Stomach (tissue), 9 donors: Measurements from ENCODE around the gene RFX6. TPM values are rescaled to one million over a fixed set of nuclear protein-coding genes. Genes with fewer than 3 reads are reported as not detected.

Source experiments
- DNase-seq, 2 donors: peaks; one replicate each; pipeline versions ENCODE4 v3.0.0 to v3.0.0-alpha.2; 2013 to 2019
- H3K27ac ChIP-seq, 5 donors: fragments of 200-600 bp in 4 of 5; sonication (generic) in 4 of 5; one replicate each; pipeline ENCODE4 v1.5.1; 2013 to 2019; ENCODE audit warnings: mild to moderate bottlenecking in 1 of 5, moderate library complexity in 1 of 5
- H3K27me3 ChIP-seq, 3 donors: fragments of 200-600 bp; sonication (generic); one replicate each; pipeline ENCODE4 v1.5.1; 2017 to 2019; ENCODE audit warnings: mixed run types in 1 of 3
- H3K36me3 ChIP-seq, 4 donors: fragments of 200-600 bp; sonication (generic); 1 replicate in 3 of 4; 2 replicates in 1 of 4; pipeline ENCODE4 v1.5.1; 2016 to 2019
- H3K4me1 ChIP-seq, 4 donors: fragments of 200-600 bp; sonication (generic); one replicate each; pipeline ENCODE4 v1.5.1; 2016 to 2019
- H3K4me3 ChIP-seq, 4 donors: fragments of 200-600 bp; sonication (generic) in 3 of 4; one replicate each; pipeline ENCODE4 v1.5.1; 2016 to 2019; ENCODE audit warnings: mild to moderate bottlenecking in 1 of 4
- H3K9me3 ChIP-seq, 4 donors: fragments of 200-600 bp; sonication (generic); one replicate each; pipeline ENCODE4 v1.5.1; 2016 to 2019
- EP300 ChIP-seq: sonication (generic); formaldehyde crosslinking; IDR thresholded peaks from one replicate; pipeline ENCODE4 v1.6.1; 2017; ENCODE audit warnings: antibody characterized with exemption
- POLR2A ChIP-seq, 4 donors: fragments of 450-650 bp; IDR thresholded peaks; one replicate each; pipeline ENCODE4 v1.6.1; 2016; ENCODE audit warnings: antibody characterized with exemption in 4 of 4, control low read depth in 2 of 4, mild to moderate bottlenecking in 1 of 4, moderate library complexity in 1 of 4
- POLR2AphosphoS5 ChIP-seq, 3 donors: sonication (generic); formaldehyde crosslinking; IDR thresholded peaks; one replicate each; pipeline ENCODE4 v1.6.1; 2016; ENCODE audit warnings: antibody characterized with exemption in 3 of 3
- WGBS, 5 donors: extraction: QIAGEN DNeasy Blood & Tissue Kit in 3 of 5; methylation state at CpG; one replicate each; pipeline versions ENCODE4 v1.1.5 to v1.1.7; 2013 to 2018; 5-methylcytosine and 5-hydroxymethylcytosine counted together
- intact Hi-C: fragments of 100-400 bp; cut with DNase I; formaldehyde crosslinking; loops from one replicate; pipeline ENCODE4 v1.15.1; 2023; ENCODE audit warnings: low total_unique reads
- polyA plus RNA-seq, 3 donors: library from polyadenylated mRNA; stranded (reverse); fragments of 200-250 nt; gene quantifications; one replicate each; pipeline ENCODE4 v1.2.3, GENCODE V29; 2013
- total RNA-seq, 5 donors: library from RNA; depleted of rRNA; stranded (reverse); fragments of >200 nt; gene quantifications; one replicate each; pipeline versions ENCODE4 v1.1.0 to v1.2.3, GENCODE V29; 2014 to 2016
- TF ChIP-seq, protein P1 (sequence below), 7 experiments: fragments of 450-650 bp in 4 of 7; fragments of 200-600 bp in 3 of 7; sonication (generic) in 3 of 7; IDR thresholded peaks; one replicate each; pipeline ENCODE4 v1.5.1; 2016 to 2019; ENCODE audit warnings: antibody characterized with exemption in 7 of 7, control low read depth in 2 of 7, mild to moderate bottlenecking in 1 of 7
- donor health status: healthy with polysubstance abuse.
- donor health status: Bipolar disorder and iron deficiency.
- donor health status: healthy.

The RFX6 gene
- total and polyA plus RNA-seq, 8 donors = 0.55 to 2.9 (median 1.7) TPM; not detected in 2

DNA sequence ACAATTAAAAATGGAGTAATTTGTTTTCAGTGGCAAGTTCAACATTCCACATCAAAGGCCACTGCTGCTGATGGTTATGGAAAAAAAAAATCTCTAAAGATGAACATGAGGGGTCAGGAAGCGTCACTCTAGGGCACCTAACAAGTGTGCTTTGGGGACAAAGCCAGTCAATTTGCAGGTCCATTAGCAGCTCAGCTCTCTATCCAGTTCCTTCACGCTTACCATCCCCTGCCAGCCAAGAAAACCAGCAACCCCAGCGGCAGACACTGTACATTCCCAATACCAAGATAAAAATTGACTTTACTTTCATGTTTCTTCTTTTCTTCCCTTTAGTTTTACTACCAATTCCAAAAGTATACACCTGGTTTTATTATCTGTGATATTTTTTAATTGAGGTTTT is 10.1 kb downstream of the RFX6 start:
- H3K4me3 ChIP-seq = no peak overlapping the region
- no peak overlapping the region for H3K27ac ChIP-seq
- 65 to 76% (median 72%) methylated on average over 3 of the region's 3 CpGs for WGBS, 5 donors
- intact Hi-C loops = no loop called here
- H3K9me3 ChIP-seq = no peaks in the 10 kb centered on the region
- no peak for DNase-seq
- H3K36me3 ChIP-seq = no peaks in the 10 kb centered on the region
- H3K27me3 ChIP-seq = no peaks in the 10 kb centered on the region
- no peaks in the 10 kb centered on the region for H3K4me1 ChIP-seq
- TF ChIP-seq, protein P1, sequence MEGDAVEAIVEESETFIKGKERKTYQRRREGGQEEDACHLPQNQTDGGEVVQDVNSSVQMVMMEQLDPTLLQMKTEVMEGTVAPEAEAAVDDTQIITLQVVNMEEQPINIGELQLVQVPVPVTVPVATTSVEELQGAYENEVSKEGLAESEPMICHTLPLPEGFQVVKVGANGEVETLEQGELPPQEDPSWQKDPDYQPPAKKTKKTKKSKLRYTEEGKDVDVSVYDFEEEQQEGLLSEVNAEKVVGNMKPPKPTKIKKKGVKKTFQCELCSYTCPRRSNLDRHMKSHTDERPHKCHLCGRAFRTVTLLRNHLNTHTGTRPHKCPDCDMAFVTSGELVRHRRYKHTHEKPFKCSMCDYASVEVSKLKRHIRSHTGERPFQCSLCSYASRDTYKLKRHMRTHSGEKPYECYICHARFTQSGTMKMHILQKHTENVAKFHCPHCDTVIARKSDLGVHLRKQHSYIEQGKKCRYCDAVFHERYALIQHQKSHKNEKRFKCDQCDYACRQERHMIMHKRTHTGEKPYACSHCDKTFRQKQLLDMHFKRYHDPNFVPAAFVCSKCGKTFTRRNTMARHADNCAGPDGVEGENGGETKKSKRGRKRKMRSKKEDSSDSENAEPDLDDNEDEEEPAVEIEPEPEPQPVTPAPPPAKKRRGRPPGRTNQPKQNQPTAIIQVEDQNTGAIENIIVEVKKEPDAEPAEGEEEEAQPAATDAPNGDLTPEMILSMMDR (IDR thresholded peaks at IDR 0.05) = no peak
- TF ChIP-seq EP300 (no peak), POLR2AphosphoS5 (IDR thresholded peaks at IDR 0.05) (no peak), POLR2A (IDR thresholded peaks at IDR 0.05) (no peak)

DNA sequence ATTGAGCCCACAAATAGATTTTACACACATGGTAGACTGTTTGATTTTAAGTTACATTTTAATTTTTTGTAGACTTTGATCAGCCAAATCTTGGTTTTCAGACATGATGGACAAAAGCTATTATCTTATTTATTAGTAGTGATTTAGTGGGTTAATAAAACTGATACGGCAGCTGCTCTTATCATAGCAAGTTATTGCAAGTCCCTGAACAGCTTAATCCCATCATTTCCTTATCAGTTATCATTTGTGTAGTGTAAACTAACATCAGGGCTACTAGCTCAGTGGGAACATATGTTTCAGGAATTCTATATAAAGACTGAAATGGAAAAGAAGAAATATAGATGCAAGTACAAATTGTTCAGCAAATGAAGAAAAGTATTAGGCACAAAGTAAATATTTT is 10.9 kb downstream of the RFX6 start:
- 13 to 41% (median 20%) methylated on average over 1 of the region's 1 CpG for WGBS, 5 donors
- Histone ChIP-seq H3K4me3 (no peak overlapping the region), H3K9me3 (no peaks in the 10 kb centered on the region), H3K27me3 (no peaks in the 10 kb centered on the region), H3K27ac (no peak overlapping the region), H3K4me1 (no peaks in the 10 kb centered on the region), H3K36me3 (no peaks in the 10 kb centered on the region)
- DNase-seq = no peak
- no peak for TF ChIP-seq POLR2AphosphoS5 (IDR thresholded peaks at IDR 0.05)
- no peak for TF ChIP-seq EP300
- TF ChIP-seq, protein P1 (IDR thresholded peaks at IDR 0.05) = no peak
- TF ChIP-seq POLR2A (IDR thresholded peaks at IDR 0.05) = no peak
- intact Hi-C loops = no loop called here

DNA sequence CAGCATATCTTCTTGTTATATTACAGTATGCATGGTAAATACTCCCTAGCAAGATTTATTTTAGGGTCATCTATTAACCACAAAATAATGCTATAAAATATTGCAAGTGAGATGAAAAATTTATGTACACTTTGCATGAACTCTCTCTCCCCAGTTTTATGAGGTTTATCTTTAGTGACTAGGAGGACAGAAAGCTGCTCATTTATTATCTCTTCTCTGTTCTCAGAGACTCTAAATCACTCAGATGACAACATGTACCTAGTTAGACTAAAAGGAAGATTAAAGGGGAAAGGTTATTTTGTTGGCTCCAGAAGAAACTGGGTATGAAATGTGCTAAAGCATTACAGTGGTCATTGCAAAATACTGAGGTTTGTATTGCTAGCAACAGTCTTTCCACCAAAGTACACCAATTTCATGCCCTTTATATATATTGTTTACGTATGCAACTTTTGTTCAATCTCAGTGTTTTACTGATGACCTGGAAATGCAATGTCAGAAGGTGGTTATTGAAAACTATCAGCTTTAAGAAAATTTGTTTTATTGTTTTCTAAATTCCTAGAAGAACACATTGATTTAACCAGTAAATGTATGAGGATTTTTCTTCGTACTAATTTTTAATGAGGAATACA is 11.8 kb downstream of the RFX6 start:
- H3K4me1 ChIP-seq = no peaks in the 10 kb centered on the region
- intact Hi-C loops = no loop called here
- H3K27me3 ChIP-seq = no peaks in the 10 kb centered on the region
- no peaks in the 10 kb centered on the region for H3K36me3 ChIP-seq
- H3K9me3 ChIP-seq = no peaks in the 10 kb centered on the region
- no peak overlapping the region for H3K27ac ChIP-seq
- DNase-seq = no peak
- no peak overlapping the region for H3K4me3 ChIP-seq
- WGBS, 5 donors = 87 to 95% (median 91%) methylated on average over 2 of the region's 2 CpGs
- TF ChIP-seq, protein P1 (IDR thresholded peaks at IDR 0.05) = no peak
- TF ChIP-seq POLR2AphosphoS5 (IDR thresholded peaks at IDR 0.05) (no peak), POLR2A (IDR thresholded peaks at IDR 0.05) (no peak), EP300 (no peak)

DNA sequence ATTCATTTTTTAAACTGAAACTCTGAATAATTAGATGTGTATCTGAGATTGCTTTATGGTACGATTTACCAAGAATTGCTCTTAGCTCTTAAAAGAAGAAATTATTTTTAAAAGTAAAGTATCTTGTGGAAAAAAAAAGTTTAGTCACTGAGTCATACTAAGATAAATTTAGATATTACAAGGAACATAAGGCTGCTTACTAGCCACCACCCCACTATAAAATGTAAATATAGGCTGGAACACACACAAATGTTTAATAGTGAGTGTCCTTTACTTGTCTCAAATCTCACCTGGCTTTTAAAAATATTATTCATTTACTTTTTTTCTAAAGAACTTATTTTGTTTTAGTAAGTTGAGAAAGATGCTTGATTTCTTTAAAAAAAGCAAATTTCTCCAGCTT is 17.6 kb downstream of the RFX6 start:
- Histone ChIP-seq H3K27ac (no peak overlapping the region), H3K9me3 (no peaks in the 10 kb centered on the region), H3K36me3 (no peaks in the 10 kb centered on the region), H3K4me1 (peaks cover 0 to 10% (median 0%) of the 10 kb centered on the region in 4 donors), H3K27me3 (no peaks in the 10 kb centered on the region), H3K4me3 (no peak overlapping the region)
- TF ChIP-seq, protein P1 (IDR thresholded peaks at IDR 0.05) = no peak
- TF ChIP-seq POLR2AphosphoS5 (IDR thresholded peaks at IDR 0.05) = no peak
- no peak for TF ChIP-seq POLR2A (IDR thresholded peaks at IDR 0.05)
- no peak for TF ChIP-seq EP300
- no peak for DNase-seq
- WGBS, 5 donors = 46 to 69% (median 50%) methylated on average over 1 of the region's 1 CpG
- intact Hi-C loops = no loop called here
